Measurements from ENCODE around the gene WFS1. TPM values are rescaled to one million over a fixed set of nuclear protein-coding genes. Genes with fewer than 3 reads are reported as not detected.
A peak's percentile ranks its signal among the peaks of the same experiment; 100 is the strongest.

The WFS1 gene
- total and polyA plus RNA-seq, 2 of the 8 experiments (the other 6 are each of a cell fraction or from before 2014, with no cell fraction given) = 29.1 to 43.1 TPM

- no peaks in the 10 kb centered on the region for H3K79me2 ChIP-seq (ENCODE audit: control insufficient read depth in 1 of 2, insufficient read depth in 2 of 2, low read length in 2 of 2)
- POLR2A ChIA-PET (ENCODE audit: partially characterized antibody) = interaction anchor here (0.7 to 1.2 kb wide), 2 partner anchors 9 to 98 kb away, joined by 3 to 4 read pairs; no protein-coding TSS in a partner anchor
- H2BK12ac ChIP-seq (ENCODE audit: low read depth, low read length) = no peak overlapping the region
- no peak overlapping the region for H3K9ac ChIP-seq (replicated peaks in 1 of 4; ENCODE audit: extremely low read depth in 1 of 4, low read depth in 3 of 4, low read length in 3 of 4)
- H2BK15ac ChIP-seq (ENCODE audit: low read length) = no peak overlapping the region
- no peak overlapping the region for H3K14ac ChIP-seq (ENCODE audit: insufficient read length)
- peaks cover 4 to 11% of the 10 kb centered on the region in 2 experiments; a peak in 3 of 4 replicates for H3K9me3 ChIP-seq (ENCODE audit: insufficient read depth in 2 of 2, low read depth in 1 of 2, low read length in 1 of 2)
- no peak overlapping the region for H4K8ac ChIP-seq (ENCODE audit: extremely low read depth, insufficient read depth, low read length)
- peaks cover 0 to 2% of the 10 kb centered on the region in 2 experiments for H4K20me1 ChIP-seq (replicated peaks in 1 of 2; ENCODE audit: control insufficient read depth in 1 of 2, insufficient read depth in 2 of 2, low read length in 2 of 2)
- no peak overlapping the region for H3K56ac ChIP-seq (replicated peaks; ENCODE audit: insufficient read length, low read depth, low read length)
- no peak overlapping the region for H3K27ac ChIP-seq (ENCODE audit: low read depth, low read length)
- no peak overlapping the region for H2BK5ac ChIP-seq (ENCODE audit: low read depth, low read length)
- H3K18ac ChIP-seq (ENCODE audit: extremely low read depth, low read length) = no peak overlapping the region
- H3K4me3 ChIP-seq (ENCODE audit: extremely low read depth in 1 of 4, insufficient read depth in 2 of 4, low read depth in 3 of 4, low read length in 4 of 4) = no peak overlapping the region
- H4K91ac ChIP-seq (replicated peaks; ENCODE audit: insufficient read length, low read length) = no peak overlapping the region
- no peak overlapping the region for H3K4me2 ChIP-seq (ENCODE audit: insufficient read depth in 1 of 2, low read depth in 2 of 2, low read length in 2 of 2)
- no peak overlapping the region for H2BK120ac ChIP-seq (replicated peaks; ENCODE audit: low read depth, low read length)
- WGBS, 2 experiments (ENCODE audit: extremely low coverage in 1 of 2, insufficient coverage in 1 of 2, insufficient read length in 1 of 2, insufficient replicate concordance in 2 of 2, low coverage in 1 of 2, low lambda C conversion rate in 2 of 2, missing lambda C conversion rate in 1 of 2) = 60% methylated on average over 18 of the region's 18 CpGs; no CpG with 5 or more reads in 1 of the 2 experiments
- no peaks in the 10 kb centered on the region for H3K36me3 ChIP-seq (ENCODE audit: control insufficient read depth in 2 of 4, insufficient read depth in 4 of 4, low read length in 3 of 4)
- H3K4me1 ChIP-seq (replicated peaks in 1 of 4; ENCODE audit: control insufficient read depth in 3 of 4, insufficient read depth in 4 of 4, low read length in 3 of 4) = peaks cover 0 to 2% (median under 1%) of the 10 kb centered on the region in 4 experiments; a peak in 3 of 7 replicates
- H4K5ac ChIP-seq (ENCODE audit: insufficient read length, low read depth, low read length) = no peak overlapping the region
- DNase-seq (ENCODE audit: low read depth in 1 of 2, low spot score in 2 of 2) (peak in 1 of 2 experiments; percentile 86), FAIRE-seq (peak; percentile 78)
- H2AFZ ChIP-seq (ENCODE audit: low read length) = no peak overlapping the region
- H3K23ac ChIP-seq (ENCODE audit: insufficient read length) = no peak overlapping the region
- no peak overlapping the region for H2BK20ac ChIP-seq (ENCODE audit: low read length)
- no peak overlapping the region for H3K4ac ChIP-seq (replicated peaks; ENCODE audit: insufficient read length, low read depth, low read length)
- no peaks in the 10 kb centered on the region for H3K79me1 ChIP-seq (ENCODE audit: low read depth, low read length)
- CTCF ChIA-PET (ENCODE audit: partially characterized antibody) = interaction anchor here (0.6 to 22.3 kb wide), 64 partner anchors 8 to 335 kb away, joined by 3 to 908 read pairs (median 4); partner anchors contain the start of gene WFS1
- no peak overlapping the region for H2AK5ac ChIP-seq (ENCODE audit: low read depth, low read length)
- no peaks in the 10 kb centered on the region for H3K27me3 ChIP-seq (replicated peaks in 1 of 4; ENCODE audit: control insufficient read depth in 3 of 4, extremely low read depth in 1 of 4, insufficient read depth in 3 of 4, low read length in 3 of 4)
- H3K23me2 ChIP-seq (ENCODE audit: low read depth, low read length) = no peaks in the 10 kb centered on the region
- TF ChIP-seq CTCF (IDR thresholded peaks at IDR 0.05; ENCODE audit: control extremely low read depth in 1 of 3, insufficient read depth in 1 of 3, low read depth in 1 of 3, low read length in 3 of 3) (peak in 2 of 3 experiments; percentile 89 to 91; a peak in 3 of 4 replicates), SP2 (IDR thresholded peaks at IDR 0.05; ENCODE audit: low read length) (no peak), HDAC2 (IDR thresholded peaks at IDR 0.05; ENCODE audit: borderline replicate concordance in 1 of 2, low read depth in 2 of 2, low read length in 2 of 2) (no peak)
Measured at GRCh38 chr4:6332042-6332668, 62.5 kb downstream of the WFS1 start.
